Activated T-helper 9 cell treated with anti-CD3 and anti-CD28 coated beads, Interleukin-2, amount 50 U/mL, for 16 hours (primary cell): ENCODE measurements around the gene NOVA2.

Source experiments
- DNase-seq: peaks from one replicate; pipeline ENCODE4 v3.0.0-alpha.2; 2020; ENCODE audit warnings: low read depth

The NOVA2 gene

DNA sequence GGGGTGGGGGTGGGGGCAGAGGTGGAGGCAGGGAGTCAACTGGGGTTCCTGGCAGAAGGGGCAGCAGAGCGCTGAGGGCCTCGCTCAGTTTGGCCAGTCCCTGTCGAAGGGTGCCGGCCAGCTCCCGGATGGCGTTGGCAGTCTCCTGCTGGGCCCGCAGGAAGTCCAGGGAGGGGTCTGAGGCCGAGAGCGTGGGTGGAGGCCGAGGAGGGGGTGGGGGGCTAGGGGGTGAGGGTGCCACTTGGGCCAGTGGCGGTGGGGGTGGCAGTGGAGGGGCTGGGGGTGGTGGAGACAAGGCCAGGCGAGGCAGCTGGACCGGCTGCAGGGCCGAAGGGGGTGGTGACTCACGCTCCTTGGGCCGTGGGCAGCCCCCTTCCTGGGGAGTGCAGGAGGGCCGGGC is 82.8 kb downstream of the NOVA2 start:
- no peak for DNase-seq

DNA sequence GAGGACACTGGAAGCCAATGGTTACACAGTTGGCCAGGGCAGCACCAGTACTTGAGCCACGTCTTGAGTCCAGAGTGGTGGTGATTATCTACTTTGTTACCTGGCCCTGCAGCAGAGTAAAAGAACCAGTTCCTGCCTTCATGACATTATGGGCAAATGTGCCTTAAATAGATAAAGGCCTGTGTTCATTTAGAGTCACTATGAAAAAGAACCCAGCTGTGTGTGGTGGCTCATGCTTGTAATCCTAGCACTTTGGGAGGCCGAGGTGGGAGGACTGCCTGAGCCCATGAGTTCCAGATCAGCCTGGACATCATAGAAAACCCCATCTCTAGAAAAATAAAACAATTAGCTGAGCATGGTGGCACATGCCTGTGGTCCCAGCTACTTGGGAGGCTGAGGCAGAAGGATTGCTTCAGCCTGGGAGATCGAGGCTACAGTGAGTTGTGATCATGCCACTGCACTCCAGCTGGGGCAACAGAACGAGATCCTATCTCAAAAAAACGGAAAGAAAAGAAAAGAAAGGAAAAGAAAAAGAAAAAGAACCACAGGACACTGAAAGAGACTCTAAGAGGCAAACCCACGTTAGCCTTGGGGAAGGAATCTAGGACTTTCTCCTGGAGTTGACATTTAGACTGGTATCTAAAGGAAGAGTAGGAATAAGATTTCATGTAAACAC is 84.3 kb downstream of the NOVA2 start:
- DNase-seq, result no peak

- no peak for DNase-seq
Measured at GRCh38 chr19:45887200-45887710, 86.4 kb downstream of the NOVA2 start.

- peak; percentile 78 for DNase-seq
Measured at GRCh38 chr19:45886427-45887199, 87.1 kb downstream of the NOVA2 start.

GRCh38 chr19:45885556-45886426 is 87.9 kb downstream of the NOVA2 start, which contains the start of gene IRF2BP1:
Gene IRF2BP1 (minus strand): TSS chr19:45886141. CDS start chr19:45885774, 367 bp downstream.
- DNase-seq, result peak; percentile 81

DNA sequence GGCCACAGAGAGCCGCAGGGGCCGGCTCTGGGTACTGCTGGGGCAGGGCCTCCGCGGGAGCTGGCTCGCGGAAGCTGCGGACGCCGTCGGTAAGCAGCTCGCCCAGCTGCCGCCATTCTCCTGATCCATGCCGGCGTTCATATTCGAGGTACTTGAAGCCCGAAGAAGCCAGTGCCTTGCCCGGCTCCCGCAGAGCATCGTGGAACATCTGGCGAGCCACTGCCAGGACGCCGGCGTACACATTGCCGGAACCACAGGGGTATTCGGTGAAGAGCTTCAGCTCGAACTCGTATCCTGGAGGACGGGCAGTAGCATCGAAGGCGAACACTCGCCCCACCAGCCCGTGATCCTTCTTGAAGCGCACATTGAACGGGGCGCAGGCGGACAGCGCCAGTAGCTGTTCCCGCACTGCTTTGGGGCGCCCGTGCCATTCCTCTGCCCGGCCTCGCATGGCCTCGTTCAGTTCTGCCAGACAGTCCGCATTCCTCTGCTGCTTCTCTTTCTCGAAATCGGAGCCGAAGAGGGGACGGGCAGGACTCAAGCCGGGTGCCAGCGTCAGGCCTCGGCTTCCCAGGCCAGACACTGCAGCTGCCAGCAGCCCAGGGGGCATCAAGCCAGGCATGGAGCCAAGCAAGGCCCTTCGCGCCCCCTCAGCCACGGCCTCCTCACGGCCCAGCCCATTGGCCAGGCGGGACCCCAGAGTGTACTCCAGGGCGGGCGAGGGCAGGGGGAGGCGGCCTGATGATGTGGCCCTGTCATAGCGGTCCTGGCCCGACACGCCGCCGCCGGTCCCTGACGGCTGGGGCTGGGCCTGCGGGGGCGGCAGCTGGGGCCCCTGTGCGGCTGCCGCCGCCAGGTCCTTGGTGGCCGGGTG is 88.7 kb downstream of the NOVA2 start:
- DNase-seq, result no peak

GRCh38 chr19:45883881-45884681 is 89.6 kb downstream of the NOVA2 start:
- DNase-seq, result no peak
